AG09319 (cell line): ENCODE data around the gene ELMO1.

Source experiments
- DNase-seq: peaks from one replicate; pipeline ENCODE4 v3.0.0-alpha.2; 2010; ENCODE audit warnings: low read depth; ENCODE audit errors: extremely low read depth
- CTCF ChIP-seq: IDR thresholded peaks from 2 replicates; pipeline ENCODE4 v1.5.1; 2011; ENCODE audit warnings: low read depth, mild to moderate bottlenecking, inconsistent platforms, low read length, moderate library complexity

Gene ELMO1

GRCh38 chr7:36868727-36869411 is 579.8 kb downstream of the ELMO1 start:
- no peak for TF ChIP-seq CTCF
- DNase-seq = no peak

GRCh38 chr7:36865019-36865418 is 583.6 kb downstream of the ELMO1 start:
- DNase-seq = no peak
- no peak for TF ChIP-seq CTCF

- no peak for TF ChIP-seq CTCF
- DNase-seq = no peak
Observed at GRCh38 chr7:36863901-36864701, 584.6 kb downstream of the ELMO1 start.

- TF ChIP-seq CTCF = no peak
- DNase-seq = no peak
Observed at GRCh38 chr7:36862771-36863261, 585.8 kb downstream of the ELMO1 start.

GRCh38 chr7:36861656-36862055 is 587.0 kb downstream of the ELMO1 start:
- DNase-seq = no peak
- TF ChIP-seq CTCF = no peak

GRCh38 chr7:36860681-36861080 is 588.0 kb downstream of the ELMO1 start:
- DNase-seq = no peak
- TF ChIP-seq CTCF = no peak

GRCh38 chr7:36855330-36855729 is 593.3 kb downstream of the ELMO1 start:
- no peak for DNase-seq
- TF ChIP-seq CTCF = no peak
